Dermis microvascular lymphatic vessel endothelial cell (primary cell): ENCODE data around the gene SLX4IP. TPM values are rescaled to one million over a fixed set of nuclear protein-coding genes. Genes with fewer than 3 reads are reported as not detected.

Source experiments
- DNase-seq, 2 donors: peaks; one replicate each; pipeline versions ENCODE4 v3.0.0 to v3.0.0-alpha.2; 2010; ENCODE audit warnings: low read depth in 2 of 2
- total RNA-seq: library from RNA; depleted of rRNA; stranded (reverse); fragments of >200 nt; gene quantifications from 2 replicates; pipeline ENCODE4 v1.2.1, GENCODE V29; 2014

The SLX4IP gene
- total RNA-seq, 1 donor from 2014 or later: 2.6 TPM

DNA sequence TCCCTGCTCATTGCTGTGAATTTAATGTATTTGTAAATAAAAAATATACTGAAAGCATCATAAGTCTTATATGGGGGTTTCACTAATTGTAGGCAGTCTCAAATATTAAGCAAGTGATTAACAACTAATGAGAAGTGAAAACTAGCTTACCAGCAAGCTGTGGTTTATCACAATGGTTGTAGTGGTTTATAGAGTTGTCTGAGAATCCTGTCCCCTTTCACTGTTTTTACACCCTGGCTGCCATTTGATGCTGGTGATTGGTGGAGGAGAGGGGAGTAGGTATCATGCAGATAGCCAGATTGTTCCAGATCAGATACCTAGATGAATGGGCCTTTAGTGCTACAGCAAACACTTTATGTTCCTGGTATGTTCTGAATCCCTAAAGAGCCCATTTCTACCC, 7.1 kb upstream of the SLX4IP start:
- no peak for DNase-seq

GRCh38 chr20:10429443-10429981, 5.6 kb upstream of the SLX4IP start:
- DNase-seq: no peak

DNA sequence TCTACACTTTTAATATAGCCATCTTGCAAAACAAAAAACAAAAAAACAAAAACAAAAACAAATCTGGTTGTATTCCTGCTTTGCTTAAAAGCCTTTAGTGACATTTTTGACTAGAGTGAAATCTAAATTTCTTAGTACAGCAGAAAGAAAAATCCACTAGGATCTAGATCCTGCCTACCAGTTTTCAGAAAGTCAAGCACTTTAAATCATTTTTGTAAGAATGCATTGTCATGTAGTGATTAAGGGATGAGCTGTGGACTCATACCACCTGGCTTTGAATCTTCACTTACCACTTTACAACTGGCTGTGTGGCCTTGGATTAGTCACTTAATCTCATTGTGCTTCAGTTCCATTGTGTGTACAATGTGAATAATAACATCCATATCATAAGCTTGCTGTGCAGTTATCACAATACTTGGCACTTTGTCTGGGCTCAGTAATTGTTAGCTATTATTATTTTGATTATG, 5.1 kb upstream of the SLX4IP start:
- peak in 1 of 2 donors; percentile 59 for DNase-seq

DNA sequence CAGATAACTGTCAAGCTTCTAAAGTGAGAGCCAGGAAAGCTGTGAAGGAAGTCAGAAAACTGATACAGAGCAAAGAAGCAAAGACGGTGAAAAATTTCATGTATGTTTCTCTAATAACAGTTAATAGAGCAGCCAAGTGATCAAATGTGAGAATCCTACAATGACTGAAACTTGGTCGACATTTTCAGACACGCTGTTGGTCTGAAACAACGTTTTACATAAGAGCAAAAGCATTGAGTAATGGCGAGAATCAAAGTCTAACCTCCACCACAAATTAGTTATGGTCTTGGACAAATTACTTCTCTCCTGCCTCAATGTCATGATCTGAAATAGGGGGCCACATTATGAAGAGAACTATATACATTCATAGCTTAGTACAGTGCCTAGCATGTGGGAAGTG, 4.4 kb upstream of the SLX4IP start:
- no peak for DNase-seq

DNA sequence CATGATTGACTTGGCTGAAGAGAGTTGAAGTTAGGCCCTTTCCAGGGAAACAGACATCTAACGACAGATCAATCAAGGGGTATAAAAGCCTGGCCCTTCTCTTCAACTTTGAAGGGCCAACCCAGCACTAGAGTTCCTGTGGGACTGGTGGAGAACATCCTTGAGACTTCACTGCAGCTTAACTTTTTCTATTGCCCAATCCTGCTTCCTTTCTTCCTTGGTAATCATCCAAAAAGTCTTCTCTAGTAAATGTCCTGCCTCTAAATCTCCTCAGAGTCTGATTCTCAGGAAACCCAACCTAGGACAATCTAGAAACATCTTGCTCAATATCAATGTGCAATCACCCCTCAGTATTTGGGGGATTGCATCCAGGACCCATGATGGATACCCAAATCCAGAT, 3.0 kb upstream of the SLX4IP start:
- no peak for DNase-seq

DNA sequence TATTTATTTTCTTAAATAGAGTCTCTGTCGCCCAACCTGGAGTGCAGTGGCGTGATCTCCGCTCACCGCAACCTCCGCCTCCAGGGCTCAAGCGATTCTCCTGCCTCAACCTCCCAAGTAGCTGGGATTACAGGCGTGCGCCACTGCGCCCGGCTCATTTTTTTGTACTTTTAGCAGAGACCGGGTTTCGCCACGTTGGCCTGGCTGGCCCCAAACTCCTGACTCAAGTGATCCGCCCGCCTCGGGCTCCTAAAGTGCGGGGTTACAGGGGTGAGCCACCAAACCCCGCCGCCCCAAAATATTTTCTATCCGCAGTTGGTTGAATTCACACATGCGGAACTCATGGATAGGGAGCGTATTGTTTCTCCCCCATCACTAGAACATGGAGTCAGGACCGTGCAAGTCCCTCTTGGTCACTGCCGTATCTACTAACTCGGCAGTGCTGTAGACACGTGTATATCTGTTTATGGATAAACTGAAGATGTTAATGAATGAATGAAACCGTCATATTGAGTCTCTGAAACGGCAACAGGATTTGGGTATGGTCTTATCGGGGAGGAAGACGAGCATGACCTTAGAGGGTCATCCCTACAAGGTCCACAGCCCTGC, 2.0 kb upstream of the SLX4IP start:
- no peak for DNase-seq

GRCh38 chr20:10433623-10434466, 1.3 kb upstream of the SLX4IP start, which contains the start of gene MKKS:
Gene MKKS (minus strand): TSS chr20:10434222. CDS start chr20:10413514, 20,708 bp downstream.
- DNase-seq: peak; percentile 75 to 93

GRCh38 chr20:10434467-10434831, 656 bp upstream of the SLX4IP start:
- peak; percentile 99 for DNase-seq

GRCh38 chr20:10436053-10436699, 1.1 kb downstream of the SLX4IP start:
- DNase-seq: no peak

DNA sequence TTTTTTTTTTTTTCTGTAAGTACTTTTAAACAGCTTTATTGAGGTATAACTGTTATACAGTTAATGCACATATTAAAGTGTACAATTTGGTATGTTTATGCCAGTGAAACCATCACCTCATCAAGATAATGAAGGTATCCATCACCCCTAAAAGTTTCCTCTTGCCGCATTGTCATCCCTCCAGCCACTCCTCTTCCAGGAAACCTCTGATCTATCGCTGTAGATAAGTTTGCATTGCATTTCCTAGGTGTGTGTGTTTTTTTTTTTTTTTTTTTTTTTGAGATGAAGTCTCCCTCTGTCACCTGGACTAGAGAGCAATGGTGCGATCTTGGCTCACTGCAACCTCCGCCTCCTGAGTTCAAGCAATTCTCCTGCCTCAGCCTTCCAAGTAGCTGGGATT, 3.1 kb downstream of the SLX4IP start:
- DNase-seq: no peak

- no peak for DNase-seq
Measured at GRCh38 chr20:10443936-10444335, 8.8 kb downstream of the SLX4IP start.

DNA sequence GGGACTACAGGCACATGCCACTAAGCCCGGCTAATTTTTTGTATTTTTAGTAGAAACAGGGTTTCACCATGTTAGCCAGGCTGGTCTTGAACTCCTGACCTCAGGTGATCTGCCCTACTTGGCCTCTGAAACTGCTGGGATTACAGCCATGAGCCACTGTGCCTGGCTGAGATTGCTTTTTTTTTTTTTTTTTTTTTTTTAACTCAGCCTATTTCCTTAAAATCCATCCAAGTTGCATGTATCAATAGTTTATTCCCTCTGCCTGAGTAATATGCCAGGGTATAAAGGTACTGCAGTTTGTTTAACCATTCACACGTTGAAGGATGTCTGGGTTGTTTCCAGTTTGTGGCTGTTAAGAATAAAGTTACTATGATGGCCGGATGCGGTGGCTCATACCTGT, 10.7 kb downstream of the SLX4IP start:
- DNase-seq: no peak

DNA sequence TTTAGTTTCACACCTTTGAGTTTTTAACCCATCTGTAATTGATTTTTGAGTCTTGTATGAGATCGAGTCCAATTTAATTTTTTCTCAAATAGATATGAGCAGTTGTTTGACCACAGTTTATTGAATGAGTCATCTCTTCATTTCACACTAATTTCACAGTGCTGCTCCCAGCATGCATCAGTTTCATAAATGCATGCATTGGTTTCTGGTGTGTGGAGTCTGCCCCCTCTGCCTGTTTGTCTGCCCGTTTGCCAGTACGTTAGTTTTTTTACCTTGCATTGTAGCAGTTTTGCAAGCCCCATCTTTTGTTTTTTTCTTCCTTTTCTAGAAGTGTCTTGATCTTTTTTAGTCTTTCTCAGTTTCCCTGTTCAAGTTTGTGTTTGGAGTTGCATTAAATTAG, 11.9 kb downstream of the SLX4IP start:
- DNase-seq: peak; percentile 38 to 70

GRCh38 chr20:10448270-10449156, 13.4 kb downstream of the SLX4IP start:
- DNase-seq: no peak

DNA sequence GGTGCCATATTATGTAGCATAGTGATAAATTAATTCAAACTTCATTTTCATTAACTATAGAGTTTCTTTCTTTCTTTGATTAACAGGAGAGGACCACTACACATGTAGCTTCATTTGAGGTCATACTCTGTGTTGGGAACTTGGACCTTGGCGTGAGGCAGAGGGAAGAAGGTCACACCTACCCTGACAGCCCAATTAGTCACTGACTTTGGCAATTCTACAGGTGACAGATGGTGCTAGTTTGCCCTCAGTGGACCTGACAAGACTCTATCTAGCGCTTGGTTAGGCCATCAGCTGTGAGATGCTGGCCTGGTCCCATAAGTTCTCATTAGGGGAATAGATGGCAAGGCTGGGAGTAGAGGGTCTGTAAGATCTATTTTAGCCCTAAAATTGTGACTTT, 14.2 kb downstream of the SLX4IP start:
- no peak for DNase-seq

DNA sequence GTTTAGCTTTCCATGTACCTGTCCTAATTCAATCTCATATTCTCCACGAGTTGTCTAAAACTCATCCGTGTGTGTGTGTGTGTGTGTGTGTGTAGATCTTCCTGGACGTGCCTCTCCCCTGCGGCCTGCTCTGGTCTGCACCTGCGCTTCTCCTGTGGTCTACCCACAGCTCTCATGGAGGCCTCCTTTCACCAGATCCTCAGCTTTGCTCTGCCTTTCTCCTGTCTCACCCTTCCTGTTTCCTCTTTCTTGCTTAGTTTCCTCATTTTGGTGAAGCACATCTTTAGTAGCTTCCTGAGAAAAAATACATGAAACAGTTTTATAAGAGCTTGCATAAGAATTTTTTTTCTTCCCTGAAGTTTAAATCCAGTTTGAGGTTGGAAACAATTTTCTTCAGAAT, 18.1 kb downstream of the SLX4IP start:
- peak in 1 of 2 donors; percentile 21 for DNase-seq

DNA sequence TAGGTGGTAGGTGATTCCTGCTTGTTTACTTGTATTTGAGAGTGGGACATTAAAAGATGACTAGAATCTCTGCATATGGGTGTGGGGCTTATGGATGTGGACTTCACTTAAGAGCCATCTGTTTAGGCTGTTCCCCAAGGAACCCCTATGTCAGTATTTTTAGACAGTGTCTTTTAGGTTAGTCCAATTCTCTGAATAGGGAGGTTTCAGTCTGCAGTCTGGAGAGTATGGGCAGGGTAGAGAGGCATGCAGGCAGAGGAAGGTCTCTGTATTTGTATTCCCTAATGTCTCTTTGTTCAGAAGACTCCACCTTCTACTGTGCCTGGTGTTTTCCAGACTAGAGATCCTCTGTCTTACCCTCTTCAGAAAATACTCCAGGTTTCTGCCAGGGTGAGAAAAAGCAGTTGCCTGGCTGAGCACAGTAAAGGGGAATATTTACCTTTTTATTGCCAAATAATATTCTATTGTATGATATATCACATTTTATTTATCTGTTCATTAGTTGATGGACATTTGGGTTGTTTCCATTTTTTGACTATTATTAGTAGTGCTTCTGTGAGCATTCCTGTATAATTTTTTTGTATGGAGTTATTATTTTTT, 19.1 kb downstream of the SLX4IP start:
- DNase-seq: no peak

DNA sequence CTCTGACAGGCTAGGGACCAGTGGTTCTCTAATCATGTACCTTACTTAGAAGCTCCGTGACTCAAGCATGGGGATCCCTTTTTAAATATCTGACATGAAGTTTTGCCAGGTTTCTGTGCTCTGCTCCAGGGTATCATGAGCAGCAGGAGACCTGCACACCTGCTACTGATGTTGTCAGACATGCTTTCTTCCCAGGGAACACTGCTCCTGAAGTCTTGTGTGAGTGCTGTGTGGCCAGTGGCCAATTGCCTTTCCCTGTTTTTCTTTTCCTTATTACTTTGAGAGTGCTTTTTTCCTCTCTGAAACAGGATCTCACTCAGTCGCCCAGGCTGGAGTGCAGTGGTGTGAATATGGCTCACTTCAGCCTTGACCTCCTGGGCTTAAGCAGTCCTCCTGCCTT, 26.4 kb downstream of the SLX4IP start:
- DNase-seq: no peak

DNA sequence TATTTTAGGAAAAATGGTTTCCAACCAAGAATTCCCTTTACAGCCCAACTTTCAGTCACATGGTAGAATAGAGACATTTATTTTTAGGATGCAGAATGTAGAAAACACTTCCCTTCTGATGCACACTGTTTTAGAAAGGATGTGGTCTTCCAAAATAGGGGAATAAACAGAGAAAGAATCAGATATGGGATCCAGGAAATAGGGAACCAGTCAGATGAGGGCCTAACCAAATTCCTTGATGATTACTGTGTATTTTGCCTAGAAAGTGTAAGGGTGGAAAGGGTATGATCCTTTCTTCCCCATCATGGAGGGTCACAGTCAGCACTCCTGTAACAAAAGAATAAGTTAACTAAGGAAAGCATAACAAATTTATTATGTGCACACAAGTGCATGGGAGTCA, 27.4 kb downstream of the SLX4IP start:
- DNase-seq: peak in 1 of 2 donors; percentile 40

- DNase-seq: no peak
Measured at GRCh38 chr20:10463622-10464021, 28.5 kb downstream of the SLX4IP start.

GRCh38 chr20:10465135-10465534, 30.0 kb downstream of the SLX4IP start:
- no peak for DNase-seq
